Measurements from ENCODE around the gene PHC1. TPM values are rescaled to one million over a fixed set of nuclear protein-coding genes. Genes with fewer than 3 reads are reported as not detected.
"Not testable (repeated sequence)": the region's sequence is repeated elsewhere in the genome, so short reads cannot be mapped to it uniquely, and the experiment has no call there.

PHC1 gene
- total and polyA plus RNA-seq, 2 donors: 39.9 to 42.3 TPM

DNA sequence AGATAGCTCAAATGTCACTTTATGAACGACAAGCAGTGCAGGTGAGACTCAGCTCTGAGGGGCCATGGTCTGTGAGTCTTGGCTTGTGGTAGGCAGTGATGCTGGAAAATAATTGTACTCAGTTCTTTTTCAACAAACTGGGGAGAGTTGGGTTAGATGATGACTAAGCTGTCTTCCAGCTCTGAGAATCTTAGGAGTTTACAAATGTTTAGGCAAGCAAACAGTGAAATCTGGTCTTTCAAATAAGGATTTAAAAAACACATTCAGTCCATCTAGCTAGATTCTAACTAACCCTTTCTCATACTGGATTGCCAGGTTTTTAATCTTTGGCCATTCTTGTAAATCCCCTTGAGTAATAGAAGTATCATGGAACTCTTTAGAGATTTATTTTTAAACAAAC is 3.4 kb downstream of the PHC1 start:
- DNase-seq (ENCODE audit: extremely low spot score): no peak
- H3K4me1 ChIP-seq (ENCODE audit: insufficient read depth): no peaks in the 10 kb centered on the region
- peaks cover 10% of the 10 kb centered on the region for H3K36me3 ChIP-seq (ENCODE audit: insufficient read depth)
- WGBS: 53% methylated on average over 1 of the region's 1 CpG
- H3K4me3 ChIP-seq (ENCODE audit: low read depth, low read length): no peak overlapping the region
- no peak overlapping the region for H3K27ac ChIP-seq (ENCODE audit: low read depth)

DNA sequence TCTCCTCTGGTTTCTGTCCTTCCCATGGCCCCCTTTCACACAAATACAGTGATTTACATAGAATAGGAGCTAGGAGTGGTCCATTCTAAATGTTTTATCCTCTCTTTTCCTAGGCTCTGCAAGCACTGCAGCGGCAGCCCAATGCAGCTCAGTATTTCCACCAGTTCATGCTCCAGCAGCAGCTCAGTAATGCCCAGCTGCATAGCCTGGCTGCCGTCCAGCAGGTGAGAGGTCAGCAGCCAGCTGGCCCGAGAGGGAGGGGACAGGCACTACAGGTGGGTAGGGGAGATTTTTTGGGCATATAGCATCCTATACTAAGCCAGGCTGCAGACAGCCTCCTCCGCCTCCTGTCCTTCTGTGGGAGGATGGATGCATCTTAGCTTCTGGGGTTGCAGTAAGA is 5.3 kb downstream of the PHC1 start:
- DNase-seq (ENCODE audit: extremely low spot score); H3K27ac ChIP-seq (ENCODE audit: low read depth); H3K4me3 ChIP-seq (ENCODE audit: low read depth, low read length); H3K4me1 ChIP-seq (ENCODE audit: insufficient read depth): not testable (repeated sequence)
- WGBS: 88% methylated on average over 4 of the region's 4 CpGs
- peaks cover 11% of the 10 kb centered on the region for H3K36me3 ChIP-seq (ENCODE audit: insufficient read depth)

- Histone ChIP-seq H3K4me1 (ENCODE audit: insufficient read depth) (no peaks in the 10 kb centered on the region), H3K27ac (ENCODE audit: low read depth) (no peak overlapping the region), H3K36me3 (ENCODE audit: insufficient read depth) (peaks cover 16% of the 10 kb centered on the region), H3K4me3 (ENCODE audit: low read depth, low read length) (no peak overlapping the region)
- WGBS: 95% methylated on average over 5 of the region's 5 CpGs
- no peak for DNase-seq (ENCODE audit: extremely low spot score)
These were observed 8.2 kb downstream of the PHC1 start for GRCh38 chr12:8922544-8922943.

DNA sequence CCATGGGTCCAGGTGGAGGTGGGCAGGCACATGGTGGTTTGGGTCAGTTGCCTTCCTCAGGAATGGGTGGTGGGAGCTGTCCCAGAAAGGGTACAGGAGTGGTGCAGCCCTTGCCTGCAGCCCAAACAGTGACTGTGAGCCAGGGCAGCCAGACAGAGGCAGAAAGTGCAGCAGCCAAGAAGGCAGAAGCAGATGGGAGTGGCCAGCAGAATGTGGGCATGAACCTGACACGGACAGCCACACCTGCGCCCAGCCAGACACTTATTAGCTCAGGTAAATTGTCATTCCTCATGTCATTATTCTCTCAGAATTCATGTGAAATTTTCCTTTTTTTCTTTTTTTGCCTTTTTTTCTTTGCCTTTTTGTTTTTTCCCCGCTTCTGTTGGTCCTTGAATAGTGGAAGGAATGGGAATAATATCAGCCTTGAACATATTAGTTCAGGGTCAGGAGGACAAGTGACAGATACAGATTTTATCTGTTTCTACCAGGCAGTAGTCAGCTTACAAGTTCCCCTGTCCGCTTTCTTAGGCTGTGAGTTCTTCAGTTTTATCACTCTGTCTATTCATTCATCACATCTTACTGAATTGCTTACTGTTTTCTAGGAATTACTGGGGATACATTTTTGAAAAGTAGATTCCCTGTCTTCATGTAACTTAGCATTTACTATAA is 16.5 kb downstream of the PHC1 start:
- not testable (repeated sequence) for H3K36me3 ChIP-seq (ENCODE audit: insufficient read depth); DNase-seq (ENCODE audit: extremely low spot score); H3K27ac ChIP-seq (ENCODE audit: low read depth); H3K4me3 ChIP-seq (ENCODE audit: low read depth, low read length); H3K4me1 ChIP-seq (ENCODE audit: insufficient read depth)
- 95% methylated on average over 4 of the region's 4 CpGs for WGBS

GRCh38 chr12:8932464-8932863 is 18.2 kb downstream of the PHC1 start:
- H3K4me1 ChIP-seq (ENCODE audit: insufficient read depth); H3K36me3 ChIP-seq (ENCODE audit: insufficient read depth); DNase-seq (ENCODE audit: extremely low spot score); H3K4me3 ChIP-seq (ENCODE audit: low read depth, low read length); H3K27ac ChIP-seq (ENCODE audit: low read depth): not testable (repeated sequence)
- over 99% methylated on average over 3 of the region's 3 CpGs for WGBS

- not testable (repeated sequence) for H3K36me3 ChIP-seq (ENCODE audit: insufficient read depth); H3K4me3 ChIP-seq (ENCODE audit: low read depth, low read length); DNase-seq (ENCODE audit: extremely low spot score); H3K27ac ChIP-seq (ENCODE audit: low read depth); H3K4me1 ChIP-seq (ENCODE audit: insufficient read depth)
- 93% methylated on average over 4 of the region's 4 CpGs for WGBS
These were observed 19.8 kb downstream of the PHC1 start for GRCh38 chr12:8934080-8934479.

- Histone ChIP-seq H3K4me3 (ENCODE audit: low read depth, low read length) (no peak overlapping the region), H3K4me1 (ENCODE audit: insufficient read depth) (no peaks in the 10 kb centered on the region), H3K36me3 (ENCODE audit: insufficient read depth) (no peaks in the 10 kb centered on the region), H3K27ac (ENCODE audit: low read depth) (no peak overlapping the region)
- 97% methylated on average over 7 of the region's 7 CpGs for WGBS
- no peak for DNase-seq (ENCODE audit: extremely low spot score)
These were observed 22.4 kb downstream of the PHC1 start for GRCh38 chr12:8936735-8937134.

DNA sequence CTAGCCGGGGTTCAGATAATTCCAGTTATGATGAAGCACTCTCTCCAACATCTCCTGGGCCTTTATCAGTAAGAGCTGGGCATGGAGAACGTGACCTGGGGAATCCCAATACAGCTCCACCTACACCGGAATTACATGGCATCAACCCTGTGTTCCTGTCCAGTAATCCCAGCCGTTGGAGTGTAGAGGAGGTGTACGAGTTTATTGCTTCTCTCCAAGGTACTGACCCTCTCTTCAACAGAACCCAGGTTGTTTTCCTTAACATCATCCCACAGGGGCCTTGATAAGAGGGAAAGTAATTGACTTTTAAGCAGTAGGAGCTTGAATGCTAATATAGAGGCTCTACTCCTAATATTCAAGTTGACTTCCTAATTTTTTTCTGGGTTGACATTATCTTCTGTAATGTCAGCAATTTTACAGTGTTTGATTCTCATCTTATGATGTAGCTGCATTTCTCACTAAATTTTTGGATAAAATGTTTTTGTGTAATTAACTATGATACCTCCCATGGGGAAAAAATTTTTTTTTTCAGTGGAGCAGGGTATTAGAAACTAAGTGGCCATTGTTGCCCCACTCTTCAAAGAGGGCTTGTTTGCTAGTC is 23.6 kb downstream of the PHC1 start:
- H3K4me3 ChIP-seq (ENCODE audit: low read depth, low read length); H3K27ac ChIP-seq (ENCODE audit: low read depth); DNase-seq (ENCODE audit: extremely low spot score); H3K4me1 ChIP-seq (ENCODE audit: insufficient read depth); H3K36me3 ChIP-seq (ENCODE audit: insufficient read depth): not testable (repeated sequence)
- WGBS: 69% methylated on average over 3 of the region's 5 CpGs

GRCh38 chr12:8941691-8942478 is 27.6 kb downstream of the PHC1 start:
- Histone ChIP-seq H3K27ac (ENCODE audit: low read depth) (no peak overlapping the region), H3K36me3 (ENCODE audit: insufficient read depth) (peaks cover 3% of the 10 kb centered on the region), H3K4me3 (ENCODE audit: low read depth, low read length) (no peak overlapping the region), H3K4me1 (ENCODE audit: insufficient read depth) (no peaks in the 10 kb centered on the region)
- DNase-seq (ENCODE audit: extremely low spot score): no peak
- 65% methylated on average over 5 of the region's 5 CpGs for WGBS

GRCh38 chr12:8943565-8944186 is 29.4 kb downstream of the PHC1 start:
- no peak for DNase-seq (ENCODE audit: extremely low spot score)
- WGBS: 90% methylated on average over 10 of the region's 10 CpGs
- Histone ChIP-seq H3K27ac (ENCODE audit: low read depth) (no peak overlapping the region), H3K4me1 (ENCODE audit: insufficient read depth) (no peaks in the 10 kb centered on the region), H3K4me3 (ENCODE audit: low read depth, low read length) (no peak overlapping the region), H3K36me3 (ENCODE audit: insufficient read depth) (peaks cover 3% of the 10 kb centered on the region)

- no peaks in the 10 kb centered on the region for H3K4me1 ChIP-seq (ENCODE audit: insufficient read depth)
- no peak overlapping the region for H3K27ac ChIP-seq (ENCODE audit: low read depth)
- no peak overlapping the region for H3K4me3 ChIP-seq (ENCODE audit: low read depth, low read length)
- WGBS: 68% methylated on average over 1 of the region's 1 CpG
- no peak for DNase-seq (ENCODE audit: extremely low spot score)
- H3K36me3 ChIP-seq (ENCODE audit: insufficient read depth): peaks cover 3% of the 10 kb centered on the region
These were observed 32.4 kb downstream of the PHC1 start for GRCh38 chr12:8946733-8947132.

- H3K4me3 ChIP-seq (ENCODE audit: low read depth, low read length): no peak overlapping the region
- H3K27ac ChIP-seq (ENCODE audit: low read depth): no peak overlapping the region
These were observed 33.4 kb downstream of the PHC1 start for GRCh38 chr12:8947737-8948136.

GRCh38 chr12:8948701-8949341 is 34.5 kb downstream of the PHC1 start:
- no peaks in the 10 kb centered on the region for H3K4me1 ChIP-seq (ENCODE audit: insufficient read depth)
- peaks cover 2% of the 10 kb centered on the region for H3K36me3 ChIP-seq (ENCODE audit: insufficient read depth)
- 1% methylated on average over 15 of the region's 15 CpGs for WGBS
- H3K4me3 ChIP-seq (ENCODE audit: low read depth, low read length): peak overlapping the region; percentile 63
- DNase-seq (ENCODE audit: extremely low spot score): no peak
- H3K27ac ChIP-seq (ENCODE audit: low read depth): no peak overlapping the region

More at GRCh38 chr12:8947737-8948136, 33.4 kb downstream of the PHC1 start:
- Histone ChIP-seq H3K4me1 (ENCODE audit: insufficient read depth) (no peaks in the 10 kb centered on the region), H3K36me3 (ENCODE audit: insufficient read depth) (peaks cover 3% of the 10 kb centered on the region)
- no peak for DNase-seq (ENCODE audit: extremely low spot score)
